SKM-1 treated with dmso at 0.1 percent for 144 hours (cell line): ENCODE results near the gene ASNSD1.

Experiments used
- DNase-seq: peaks from one replicate; lab custom pipeline; 2025; ENCODE audit not compliant: unreplicated experiment; lab: John Stamatoyannopoulos, UW

The ASNSD1 gene

DNA sequence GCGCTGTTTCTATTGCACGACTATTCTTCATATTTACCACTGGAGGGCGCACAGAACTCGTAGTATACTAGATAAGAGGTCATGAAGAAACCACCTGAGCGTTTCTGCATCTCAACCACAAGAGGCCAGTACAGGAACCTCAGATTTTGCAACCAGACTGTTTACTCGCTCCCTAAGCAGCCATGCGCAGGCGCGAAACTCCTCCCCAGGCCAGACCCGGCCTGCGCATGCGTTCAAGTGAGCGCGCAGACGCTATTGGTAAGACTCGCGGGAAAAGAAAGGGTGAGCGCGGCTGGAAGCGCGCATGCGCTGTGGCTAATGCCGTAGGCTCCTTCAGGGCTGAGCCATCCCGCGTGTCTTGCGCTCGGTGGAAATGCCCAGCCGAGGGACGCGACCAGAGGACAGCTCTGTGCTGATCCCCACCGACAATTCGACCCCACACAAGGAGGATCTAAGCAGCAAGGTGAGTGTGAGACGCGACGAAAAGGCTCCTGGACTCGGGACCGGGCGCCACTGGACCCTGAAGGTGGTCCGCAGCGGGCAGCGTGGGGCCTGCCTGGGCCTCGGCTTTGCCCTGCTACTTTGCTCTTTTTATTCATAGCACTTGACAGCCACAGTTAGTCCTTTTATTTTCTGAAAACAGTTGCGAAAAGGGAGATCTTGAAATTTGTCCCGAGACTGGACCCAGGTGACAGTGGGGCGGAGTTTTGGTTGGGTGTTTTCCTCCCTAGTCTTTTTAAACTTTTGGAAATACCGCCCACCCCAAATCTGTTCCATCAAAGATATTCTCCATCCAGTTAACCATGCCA, at the start of gene ASNSD1:
TSS of gene ASNSD1 (plus strand) at position 312 of the 809 bp plus-strand sequence. CDS start 4,674 bp downstream, outside the sequence.
- DNase-seq: peak; percentile 100

DNA sequence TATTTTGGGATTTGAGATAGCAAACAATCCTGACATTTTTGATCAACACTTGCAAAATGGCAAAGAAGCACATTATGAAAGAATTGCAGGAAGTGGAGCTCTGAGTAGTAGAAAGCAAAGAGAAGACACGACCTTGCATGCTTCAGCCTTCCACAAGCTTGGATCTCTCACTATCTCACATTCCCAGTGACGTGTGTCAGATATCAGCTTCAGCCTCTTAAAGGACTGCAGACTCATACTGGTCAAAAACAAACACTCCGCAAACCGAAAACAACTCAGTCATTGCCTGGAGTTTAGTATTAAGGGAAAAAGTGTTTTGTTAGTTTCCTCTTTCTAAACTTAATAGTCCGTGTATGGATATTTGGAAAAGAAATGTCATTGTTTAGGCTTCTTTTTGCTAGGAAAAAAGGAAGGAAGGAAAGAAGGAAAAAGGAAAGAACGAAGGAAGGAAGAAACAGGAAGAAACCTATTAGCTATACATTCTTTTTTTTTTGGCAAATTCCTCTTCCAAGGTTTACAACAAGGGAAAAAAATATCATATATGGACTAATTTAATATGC, 48.1 kb upstream of the ASNSD1 start:
- DNase-seq: no peak

DNA sequence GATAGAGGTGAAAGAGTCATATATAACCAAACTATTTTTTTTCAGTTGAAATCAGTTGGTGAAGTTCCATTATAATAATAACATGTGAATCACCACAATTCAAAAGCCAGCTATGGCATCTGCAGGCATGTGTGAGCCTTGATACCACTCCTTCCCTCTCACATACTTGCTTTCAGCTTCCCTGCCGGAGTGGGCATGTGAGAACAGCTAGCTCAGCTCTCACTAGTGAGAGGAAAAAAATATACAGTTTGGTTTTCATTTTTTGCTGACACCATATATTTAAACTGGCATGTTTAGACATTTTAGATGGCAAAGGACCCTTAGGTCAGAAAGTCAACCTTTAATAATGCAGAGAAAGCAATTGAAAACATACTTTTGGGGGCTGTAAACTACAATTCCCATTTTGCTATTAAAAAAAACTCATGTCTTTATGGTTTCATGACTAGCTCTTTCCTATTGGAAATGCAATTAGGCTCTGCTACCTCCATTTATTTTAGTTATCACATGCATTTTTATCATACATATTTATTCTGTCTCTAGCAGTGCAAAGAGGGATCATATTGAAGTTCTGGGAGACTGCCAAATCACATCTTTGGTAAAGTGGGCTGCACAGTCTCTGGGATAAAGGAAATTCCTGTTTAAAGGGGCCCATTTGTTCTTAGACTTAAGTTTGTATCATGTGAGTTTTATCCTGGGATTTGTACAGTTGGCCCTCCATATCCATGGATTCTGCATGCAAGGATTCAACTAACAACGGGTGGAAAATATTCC, 47.4 kb upstream of the ASNSD1 start:
- no peak for DNase-seq

DNA sequence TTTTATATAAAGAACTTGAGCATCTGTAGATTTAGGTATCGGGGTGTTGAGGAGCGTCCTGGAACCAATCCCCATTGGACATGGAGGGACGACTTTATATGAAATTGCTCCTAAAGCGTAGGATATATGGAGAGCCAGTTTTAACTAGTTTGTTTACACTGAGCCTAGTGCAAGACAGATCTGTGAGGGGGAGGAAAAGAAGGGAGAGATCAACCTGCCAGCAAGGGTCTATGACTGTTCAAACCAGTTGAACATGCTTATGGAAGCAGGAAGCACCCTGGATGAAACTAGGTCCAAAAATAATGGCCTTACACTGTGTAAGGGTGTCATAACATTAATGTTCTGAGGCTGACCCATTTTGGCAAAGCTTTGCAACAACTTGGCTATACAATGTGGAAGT, 46.7 kb upstream of the ASNSD1 start:
- DNase-seq: no peak

DNA sequence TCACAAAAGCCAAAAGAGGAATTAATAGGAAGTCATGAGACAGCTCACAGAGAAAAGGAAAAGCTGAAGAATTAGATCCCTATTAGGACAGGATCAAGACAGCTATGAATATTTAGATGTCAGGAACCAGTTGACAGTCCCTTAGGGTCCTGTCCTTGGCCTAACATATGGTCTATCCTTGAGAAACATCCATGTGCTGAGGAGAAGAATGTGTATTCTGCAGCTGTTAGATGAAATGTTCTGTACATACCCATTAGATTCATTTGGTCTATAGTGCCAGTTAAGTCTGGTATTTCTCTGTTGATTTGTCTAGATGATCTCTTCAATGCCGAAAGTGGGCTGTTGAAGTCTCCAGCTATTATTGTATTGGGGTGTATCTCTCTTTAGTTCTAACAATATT, 43.1 kb upstream of the ASNSD1 start:
- DNase-seq: no peak

DNA sequence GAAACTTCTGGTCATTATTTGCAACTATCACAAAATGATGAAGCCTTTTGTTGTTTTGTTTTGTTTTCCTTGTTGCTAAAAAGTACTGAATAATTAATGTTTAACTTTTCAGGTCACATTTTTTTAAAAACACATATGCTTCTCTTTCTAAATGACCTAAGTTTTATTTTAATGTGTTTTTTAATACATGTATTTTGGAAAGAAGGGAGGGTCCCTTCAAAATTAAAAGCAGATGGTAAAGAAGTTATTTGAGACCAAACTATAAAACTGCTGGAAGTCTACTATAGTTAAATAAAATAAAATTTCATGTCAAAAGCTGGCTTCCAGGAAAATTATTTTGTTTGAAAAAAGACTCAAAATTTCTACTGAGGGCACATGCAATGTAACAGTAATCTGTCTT, 39.5 kb upstream of the ASNSD1 start:
- no peak for DNase-seq

DNA sequence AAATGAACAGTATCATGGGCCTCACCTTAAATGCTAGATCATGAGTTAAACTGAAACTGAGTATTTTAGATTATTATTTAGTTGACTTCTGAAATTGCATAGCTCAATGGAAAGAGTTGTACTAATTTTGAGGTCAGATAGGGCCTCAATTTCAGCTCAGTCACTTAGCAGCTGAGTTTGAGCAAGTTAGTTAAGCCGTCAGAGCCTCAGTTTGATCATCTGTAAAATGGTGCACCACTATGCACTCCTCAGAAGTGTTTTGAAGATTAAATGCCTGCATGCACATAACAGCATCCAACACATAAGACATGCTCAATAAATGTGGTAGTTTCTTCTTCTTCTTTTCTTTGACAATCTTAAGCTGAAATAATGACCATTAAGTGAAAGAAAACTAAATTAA, 38.2 kb upstream of the ASNSD1 start:
- no peak for DNase-seq

DNA sequence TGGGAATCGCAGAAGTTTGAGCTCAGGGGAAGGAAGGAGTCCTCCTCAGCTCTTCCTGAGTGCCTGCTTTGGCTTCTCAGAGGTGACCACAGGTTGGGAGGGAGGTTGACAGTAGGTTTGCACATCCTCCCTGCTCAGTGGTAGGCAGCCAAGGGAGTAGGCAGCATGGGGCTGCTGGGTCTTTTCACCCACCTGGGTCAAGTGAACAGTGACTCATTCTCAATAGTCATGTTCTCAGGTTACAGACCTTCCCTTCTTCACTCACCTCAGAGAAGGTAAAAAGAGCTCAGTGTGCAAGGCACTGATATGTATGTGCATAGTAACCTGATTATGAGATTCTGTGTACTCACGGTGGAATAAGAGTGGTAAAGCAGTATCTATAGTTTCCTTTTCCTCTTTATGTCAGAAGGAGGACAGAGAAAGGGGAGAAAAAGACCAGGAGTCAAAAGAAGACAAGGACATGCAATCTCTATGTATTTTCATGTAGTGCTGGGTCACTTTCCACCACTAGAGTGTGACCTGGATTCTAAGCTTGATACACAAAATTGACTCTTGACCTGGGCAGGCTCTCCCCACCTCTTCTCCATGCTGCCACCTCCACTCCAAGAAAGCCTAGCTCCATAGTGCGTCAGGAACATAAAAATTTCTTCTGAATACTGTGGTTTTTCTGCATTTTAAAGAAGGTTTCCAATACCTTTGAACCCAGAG, 36.5 kb upstream of the ASNSD1 start:
- DNase-seq: no peak

DNA sequence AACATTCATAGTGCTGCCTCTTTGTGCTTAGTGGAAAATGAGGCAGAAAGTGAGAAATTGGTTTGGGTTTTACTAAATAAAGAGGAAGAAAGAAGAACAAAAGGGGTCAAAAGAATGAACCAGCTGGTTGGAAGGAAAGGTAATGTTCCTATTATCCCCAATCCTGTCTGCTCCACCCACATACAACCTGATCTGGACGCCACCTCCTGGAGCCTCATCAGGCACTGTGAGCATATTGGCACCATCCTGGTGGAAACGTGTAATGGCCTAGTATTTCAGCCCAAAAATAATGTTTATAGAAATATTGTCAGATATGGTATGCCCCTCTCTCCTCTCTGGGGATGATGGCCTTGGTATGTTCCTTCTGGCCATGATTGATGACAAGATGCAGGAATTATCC, 35.6 kb upstream of the ASNSD1 start:
- no peak for DNase-seq

DNA sequence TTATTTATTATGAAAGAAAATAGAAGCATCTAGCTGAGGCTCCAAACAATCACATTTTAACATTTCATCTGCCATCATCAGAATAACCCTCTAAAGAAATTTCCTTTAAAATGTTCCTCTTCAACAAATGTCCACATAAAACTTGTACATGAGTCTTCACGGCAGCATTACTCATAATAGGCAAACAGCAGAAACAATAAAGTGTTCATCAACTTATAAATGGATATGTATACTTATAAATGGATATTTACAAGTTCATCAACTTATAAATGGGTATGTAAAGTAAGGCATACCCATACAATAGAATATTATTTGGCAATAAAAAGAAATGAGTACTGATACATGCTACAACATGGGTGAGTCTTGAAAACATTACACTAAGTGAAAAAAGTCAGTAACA, 33.5 kb upstream of the ASNSD1 start:
- DNase-seq: no peak

DNA sequence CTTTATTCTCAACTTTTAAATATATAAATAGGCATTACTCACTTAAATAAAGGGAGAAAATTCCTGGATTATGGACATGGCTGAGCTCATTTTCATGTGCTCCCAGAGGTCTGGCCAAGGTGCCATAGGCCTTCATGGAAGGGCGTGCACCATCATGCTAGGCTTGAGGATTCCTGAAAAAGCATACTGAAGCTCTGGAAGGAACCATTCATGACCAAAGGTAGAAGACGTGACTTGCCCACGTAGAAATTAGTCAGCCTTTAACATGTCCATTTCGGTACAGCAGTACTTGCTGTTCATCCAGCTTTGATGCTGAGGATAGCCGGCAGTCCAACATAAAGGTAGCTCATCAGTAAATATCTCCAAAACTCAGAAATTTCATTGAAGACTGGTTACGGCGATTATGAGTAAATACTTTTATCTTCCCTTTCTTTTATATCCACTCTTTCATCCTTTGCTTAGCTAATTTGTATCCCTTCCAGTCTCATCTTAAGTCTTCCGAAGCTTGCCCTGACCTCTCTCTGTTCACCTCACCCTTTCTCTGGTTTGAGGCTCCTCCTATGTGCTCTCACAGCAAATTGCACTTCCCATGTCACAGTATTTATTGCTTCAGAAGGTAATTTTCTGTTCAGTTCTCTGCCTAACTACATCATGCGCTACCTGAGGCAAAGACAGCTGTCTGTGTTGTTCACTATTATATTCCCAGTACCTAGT, 32.3 kb upstream of the ASNSD1 start:
- no peak for DNase-seq

DNA sequence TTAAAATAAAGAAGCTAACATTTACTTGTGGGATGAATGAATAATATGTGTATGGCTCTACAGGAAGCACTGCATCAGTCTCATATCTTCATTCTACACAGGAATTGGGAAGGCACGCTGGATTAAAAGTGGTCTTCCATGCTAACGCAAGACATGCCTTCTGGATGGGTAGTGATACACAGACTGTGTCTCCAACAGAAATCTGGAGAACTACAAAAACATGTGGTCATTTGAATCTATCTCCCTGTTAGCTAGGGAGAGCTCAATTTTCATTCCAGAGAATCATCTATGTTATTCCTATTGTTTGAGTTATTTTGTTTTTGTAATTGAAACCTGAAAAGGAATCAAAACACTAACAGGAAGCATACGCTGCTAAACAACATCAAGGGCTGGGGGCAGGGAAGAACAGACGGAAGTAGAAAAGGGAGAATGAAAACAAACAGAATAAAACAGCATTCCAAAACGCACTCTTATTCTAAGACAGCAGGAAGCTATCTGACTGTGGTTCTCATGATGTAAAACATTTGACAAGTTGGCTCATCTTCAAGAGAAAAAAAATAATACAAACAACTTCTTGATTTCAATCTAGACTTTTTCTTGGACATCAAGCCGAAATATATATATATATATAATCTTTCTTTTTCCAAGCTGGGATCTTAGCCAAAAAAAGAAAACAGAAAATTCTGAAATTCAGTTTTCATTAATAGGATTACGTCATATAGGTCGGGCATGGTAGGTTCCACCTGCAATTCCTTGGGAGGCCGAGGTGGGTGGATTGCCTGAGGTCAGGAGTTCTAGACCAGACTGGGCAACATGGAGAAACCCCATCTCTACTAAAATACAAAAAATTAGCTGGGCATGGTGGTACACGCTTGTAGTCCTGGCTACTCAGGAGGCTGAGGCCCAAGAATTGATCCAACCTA, 31.5 kb upstream of the ASNSD1 start:
- DNase-seq: no peak

DNA sequence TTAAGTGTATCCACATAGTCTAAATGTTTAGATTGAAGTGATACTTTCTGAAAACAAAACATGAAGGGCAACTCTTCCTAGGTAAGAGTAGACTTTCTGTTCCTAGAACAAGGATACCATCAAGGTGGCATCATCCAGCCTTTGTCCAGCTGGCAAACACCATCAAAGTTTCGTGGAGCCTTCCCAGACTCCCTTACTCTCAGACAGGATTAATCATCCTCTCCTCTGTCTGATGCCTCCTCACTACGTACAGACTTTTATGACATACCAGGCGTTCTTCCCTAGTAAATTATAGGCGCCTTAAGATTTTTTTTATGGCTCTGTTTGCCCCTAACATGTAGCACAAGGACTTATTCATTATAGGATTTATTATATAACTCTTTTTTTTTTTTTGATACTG, 29.4 kb upstream of the ASNSD1 start:
- DNase-seq: no peak

DNA sequence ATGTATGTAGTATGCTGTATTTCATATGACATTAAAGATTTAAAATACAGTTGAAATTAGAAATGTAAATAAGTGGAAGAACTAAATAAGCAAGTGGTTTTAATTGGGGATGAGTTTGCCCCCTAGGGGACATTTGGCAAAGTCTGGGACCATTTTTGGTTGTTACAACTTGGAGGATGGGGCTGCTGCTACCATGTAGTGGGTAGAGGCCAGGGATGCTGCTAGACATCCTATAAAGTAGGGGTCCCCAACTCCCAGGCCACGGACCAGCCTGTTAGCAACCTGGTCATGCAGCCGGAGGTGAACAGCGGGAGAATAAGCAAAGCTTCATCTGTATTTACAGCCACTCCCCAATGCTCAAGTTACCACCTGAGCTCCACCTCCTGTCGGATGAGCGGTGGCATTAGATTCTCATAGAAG, 27.9 kb upstream of the ASNSD1 start:
- no peak for DNase-seq

DNA sequence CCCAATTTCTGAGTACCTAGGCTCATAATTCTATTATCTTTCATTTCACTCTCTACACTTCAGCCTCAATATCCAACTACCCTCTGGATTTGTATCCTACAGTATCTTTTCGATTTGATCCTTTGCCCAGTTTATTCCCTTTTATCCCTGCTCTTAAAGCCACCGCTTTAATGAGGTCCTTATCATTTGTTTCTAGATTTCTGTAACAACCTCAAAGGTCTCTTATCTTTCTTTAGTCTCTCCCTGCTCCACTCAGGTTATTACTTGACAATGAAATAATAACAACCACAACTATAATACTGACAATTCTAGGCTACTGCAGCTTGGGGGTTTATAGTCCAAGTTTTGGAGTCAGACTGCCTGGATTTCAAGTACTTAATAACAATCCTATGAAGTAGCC, 25.9 kb upstream of the ASNSD1 start:
- no peak for DNase-seq

DNA sequence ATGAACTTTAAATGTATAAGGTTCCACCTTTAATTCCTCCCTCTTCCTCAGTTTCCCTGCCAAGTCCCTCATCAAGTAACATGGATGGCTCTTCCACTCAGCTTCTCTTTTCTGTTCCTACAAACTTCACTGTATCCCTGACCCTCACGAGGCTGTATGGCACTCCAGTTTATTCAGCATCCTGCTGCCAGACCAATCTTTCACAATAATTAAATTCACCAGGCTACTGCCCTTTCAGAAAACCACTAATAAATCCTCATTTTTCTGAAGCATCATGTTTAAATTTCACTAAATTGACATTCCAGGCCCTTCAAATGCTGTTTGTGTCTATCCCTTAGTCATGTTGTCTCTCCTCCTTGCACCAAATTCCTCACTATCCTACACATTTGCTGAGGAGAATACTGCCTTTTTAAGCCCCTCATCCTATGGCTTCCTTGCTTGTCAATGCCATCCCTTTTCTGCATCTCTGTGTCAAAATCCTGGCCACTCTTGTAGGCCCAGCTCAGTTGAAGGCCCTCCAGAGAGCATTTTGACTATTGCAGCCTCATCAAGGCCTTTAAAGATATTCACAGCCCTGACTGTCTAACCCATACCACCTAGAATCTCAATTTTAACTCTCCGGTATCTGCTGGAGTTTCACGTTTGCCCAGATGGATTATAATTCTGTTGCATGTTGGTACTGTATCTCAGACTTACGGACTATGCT, 22.8 kb upstream of the ASNSD1 start:
- no peak for DNase-seq

DNA sequence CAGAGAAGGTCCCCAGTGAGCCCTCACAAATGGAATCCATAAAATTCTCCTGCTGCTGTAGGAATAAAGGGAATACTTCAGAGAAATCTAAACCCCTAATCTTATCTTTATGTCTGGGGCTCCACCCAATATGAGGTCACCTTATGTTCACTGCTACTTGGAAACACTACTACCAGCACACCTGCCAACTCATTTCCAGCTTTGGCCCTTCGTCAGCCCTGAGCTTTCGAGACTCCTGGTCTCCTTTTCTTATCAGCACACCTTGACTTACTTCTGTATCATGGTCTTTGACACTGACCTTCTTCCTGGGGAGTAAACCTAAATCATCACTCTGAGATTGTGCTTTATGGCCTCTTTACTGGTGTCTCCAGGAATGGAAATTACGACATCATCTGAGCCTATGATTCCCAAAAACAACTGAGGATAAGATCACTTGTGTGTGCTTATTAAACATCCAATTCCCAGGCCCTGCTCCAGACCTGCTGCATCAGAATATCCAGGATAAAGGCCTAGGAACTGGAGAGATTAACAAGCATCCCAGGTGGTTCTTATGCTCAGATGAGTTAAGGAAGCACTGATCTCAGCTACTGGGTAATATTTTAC, 22.2 kb upstream of the ASNSD1 start:
- DNase-seq: no peak

DNA sequence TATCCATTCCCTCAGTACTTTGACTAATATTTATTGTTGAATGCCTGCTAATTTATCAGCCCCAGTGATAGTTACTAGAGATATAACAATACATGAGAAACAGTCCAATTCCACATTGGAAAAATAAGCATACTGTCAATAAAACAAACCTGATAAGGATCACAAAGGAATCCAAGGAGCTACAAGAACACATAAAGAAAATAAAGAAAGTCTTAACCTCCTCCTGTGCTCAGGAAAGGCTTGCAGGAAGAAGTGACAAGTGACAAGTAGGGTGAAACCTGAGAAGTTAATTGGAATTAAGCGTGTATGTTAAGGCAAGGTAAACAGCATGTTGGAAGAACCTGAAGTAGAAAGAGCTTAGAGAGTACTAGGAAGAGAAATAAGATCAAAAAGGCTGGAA, 20.3 kb upstream of the ASNSD1 start:
- no peak for DNase-seq

DNA sequence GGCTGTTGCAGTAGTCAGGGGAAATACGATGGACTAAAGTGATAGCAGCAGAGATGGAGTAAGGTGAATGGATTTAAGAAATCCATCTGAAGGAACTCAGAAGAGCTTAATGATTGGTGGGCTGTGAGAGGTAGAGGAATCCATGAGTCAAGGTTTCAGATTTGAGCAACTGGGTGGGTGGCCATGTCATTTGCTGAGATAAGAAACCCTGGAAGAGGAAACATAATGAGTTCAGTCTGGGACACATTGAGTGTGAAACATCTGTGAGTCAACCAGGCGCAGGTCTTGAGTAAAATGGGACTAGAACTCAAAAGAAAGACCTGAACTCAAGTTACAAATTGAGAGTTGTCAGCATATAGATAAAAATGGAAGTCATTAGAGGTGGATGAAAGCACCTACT, 19.7 kb upstream of the ASNSD1 start:
- no peak for DNase-seq
